Measurements from ENCODE around the gene NDUFB10. TPM values are rescaled to one million over a fixed set of nuclear protein-coding genes. Genes with fewer than 3 reads are reported as not detected.
A peak's percentile ranks its signal among the peaks of the same experiment; 100 is the strongest.
"Not testable (repeated sequence)": the region's sequence is repeated elsewhere in the genome, so short reads cannot be mapped to it uniquely, and the experiment has no call there.

Gene NDUFB10
- total and polyA plus RNA-seq, 2 experiments from 2014 or later = 291 to 518 TPM

- Histone ChIP-seq H3K36me3 (no peaks in the 10 kb centered on the region), H3K4me3 (no peak overlapping the region), H3K27me3 (no peaks in the 10 kb centered on the region), H3K9me3 (ENCODE audit: low read depth) (no peaks in the 10 kb centered on the region), H3K4me1 (ENCODE audit: low read depth) (no peaks in the 10 kb centered on the region), H3K27ac (no peak overlapping the region)
- TF ChIP-seq CTCF (IDR thresholded peaks at IDR 0.05; ENCODE audit: low read depth, low read length) = no peak
- DNase-seq (ENCODE audit: low read depth in 1 of 2, low spot score in 1 of 2) = no peak
Observed at GRCh38 chr16:1938316-1938715, 21.0 kb upstream of the NDUFB10 start.

- Histone ChIP-seq H3K4me3 (no peak overlapping the region), H3K27ac (no peak overlapping the region), H3K27me3 (no peaks in the 10 kb centered on the region), H3K4me1 (ENCODE audit: low read depth) (no peaks in the 10 kb centered on the region), H3K36me3 (no peaks in the 10 kb centered on the region), H3K9me3 (ENCODE audit: low read depth) (no peaks in the 10 kb centered on the region)
- no peak for DNase-seq (ENCODE audit: low read depth in 1 of 2, low spot score in 1 of 2)
- TF ChIP-seq CTCF (IDR thresholded peaks at IDR 0.05; ENCODE audit: low read depth, low read length) = no peak
Observed at GRCh38 chr16:1938910-1939309, 20.4 kb upstream of the NDUFB10 start.

DNA sequence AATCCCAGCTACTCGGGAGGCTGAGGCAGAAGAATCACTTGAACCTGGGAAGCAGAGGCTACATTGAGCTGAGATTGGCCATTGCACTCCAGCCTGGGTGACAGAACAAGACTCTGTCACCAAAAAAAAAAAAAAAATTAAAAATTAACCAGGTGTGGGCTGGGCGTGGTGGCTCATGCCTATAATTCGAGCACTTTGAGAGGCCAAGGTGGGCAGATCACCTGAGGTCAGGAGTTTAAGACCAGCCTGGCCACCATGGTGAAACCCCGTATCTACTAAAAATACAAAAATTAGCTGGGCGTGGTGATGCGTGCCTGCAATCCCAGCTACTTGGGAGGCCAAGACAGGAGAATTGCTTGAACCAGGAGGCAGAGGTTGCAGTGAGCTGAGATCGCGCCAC, 19.5 kb upstream of the NDUFB10 start:
- not testable (repeated sequence) for DNase-seq (ENCODE audit: low read depth in 1 of 2, low spot score in 1 of 2); H3K4me3 ChIP-seq; H3K36me3 ChIP-seq; H3K27ac ChIP-seq; H3K4me1 ChIP-seq (ENCODE audit: low read depth); H3K27me3 ChIP-seq; H3K9me3 ChIP-seq (ENCODE audit: low read depth)

DNA sequence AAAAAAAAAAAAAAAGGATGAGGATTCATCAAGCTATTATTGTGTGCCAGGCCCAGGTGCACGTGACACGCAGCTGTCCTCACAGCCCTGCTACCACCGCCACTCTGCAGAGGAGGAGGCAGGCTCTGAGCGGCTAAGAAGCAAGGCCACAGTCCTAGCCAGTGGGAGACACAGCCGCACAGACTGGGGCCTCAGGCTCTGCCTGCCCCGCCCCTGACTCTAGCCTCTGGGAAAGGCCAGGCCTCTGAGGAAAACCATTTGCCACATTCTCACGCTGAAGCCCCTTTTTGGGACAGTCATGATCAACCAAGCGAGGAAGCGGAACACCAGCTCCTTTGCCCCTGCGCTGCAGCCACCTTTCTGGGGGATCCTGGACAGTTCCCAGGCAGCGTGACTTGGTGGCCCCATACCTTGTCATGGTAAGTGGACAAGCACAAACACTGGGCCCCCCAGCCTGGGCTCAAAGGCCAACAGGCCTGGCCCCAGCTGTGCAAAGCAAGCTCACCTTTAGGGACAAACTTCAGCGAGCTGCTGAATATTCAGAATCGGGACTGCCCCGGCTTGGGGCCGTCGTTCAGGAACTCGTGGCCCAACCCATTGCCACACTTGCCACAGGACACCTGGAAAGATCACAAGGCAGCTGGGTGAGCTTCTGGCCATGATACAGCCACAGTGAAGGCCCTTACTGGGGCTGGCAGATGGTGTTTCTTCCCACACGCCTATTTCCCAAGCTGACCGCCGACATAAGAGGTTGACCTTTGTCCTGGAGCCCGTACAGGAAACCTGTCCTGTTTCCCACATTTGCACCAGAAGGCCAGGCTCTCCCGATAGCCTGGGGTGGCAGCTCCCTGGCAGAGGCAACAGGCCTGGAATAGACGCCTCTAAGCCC, 18.8 kb upstream of the NDUFB10 start:
- Histone ChIP-seq H3K36me3 (no peaks in the 10 kb centered on the region), H3K4me1 (ENCODE audit: low read depth) (no peaks in the 10 kb centered on the region), H3K27ac (no peak overlapping the region), H3K27me3 (no peaks in the 10 kb centered on the region), H3K9me3 (ENCODE audit: low read depth) (no peaks in the 10 kb centered on the region), H3K4me3 (no peak overlapping the region)
- TF ChIP-seq CTCF (IDR thresholded peaks at IDR 0.05; ENCODE audit: low read depth, low read length) = no peak
- no peak for DNase-seq (ENCODE audit: low read depth in 1 of 2, low spot score in 1 of 2)

- peak; percentile 38 for TF ChIP-seq CTCF (IDR thresholded peaks at IDR 0.05; ENCODE audit: low read depth, low read length)
- H3K36me3 ChIP-seq = no peaks in the 10 kb centered on the region
- H3K27ac ChIP-seq = no peak overlapping the region
- H3K9me3 ChIP-seq (ENCODE audit: low read depth) = no peaks in the 10 kb centered on the region
- no peaks in the 10 kb centered on the region for H3K4me1 ChIP-seq (ENCODE audit: low read depth)
- peak in 1 of 2 donors; percentile 56 for DNase-seq (ENCODE audit: low read depth in 1 of 2, low spot score in 1 of 2)
- H3K4me3 ChIP-seq = no peak overlapping the region
- no peaks in the 10 kb centered on the region for H3K27me3 ChIP-seq
Observed at GRCh38 chr16:1941162-1942046, 17.9 kb upstream of the NDUFB10 start.

Measured in cardiac muscle cell (in vitro differentiated cells and primary cell).